Measurements from ENCODE around the gene FAM120C.

DNA sequence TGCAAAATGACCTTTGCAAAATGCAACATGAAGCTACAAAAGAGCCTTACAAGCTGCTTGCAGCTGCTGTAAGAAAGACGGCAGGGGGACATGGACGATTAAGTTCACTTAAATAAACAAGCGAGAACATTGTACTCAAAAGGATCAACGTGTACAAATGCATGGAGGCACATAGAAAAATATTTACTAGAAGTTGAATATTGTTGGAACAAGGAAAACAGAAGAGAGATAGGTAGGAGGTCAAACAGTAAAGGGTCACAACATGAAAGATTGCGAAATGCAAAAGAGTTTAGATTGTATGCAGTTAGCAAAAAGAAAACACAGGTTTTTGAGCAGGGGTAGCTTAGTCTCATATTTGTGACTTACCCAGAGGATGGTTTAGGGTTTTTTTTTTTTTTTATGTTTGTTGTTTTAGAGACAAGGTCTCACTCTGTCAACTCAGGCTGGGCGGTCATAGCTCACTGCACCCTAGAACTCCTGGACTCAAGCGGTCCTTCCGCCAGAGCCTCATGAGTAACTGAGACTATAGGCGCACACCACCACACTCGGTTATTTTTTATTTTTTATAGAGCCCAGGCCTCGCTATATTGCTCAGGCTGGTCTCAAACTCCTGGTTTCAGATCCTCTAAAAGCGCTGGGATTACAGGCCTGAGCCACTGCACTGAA lies 137.4 kb downstream of the FAM120C start:
- TF ChIP-seq, protein P1, sequence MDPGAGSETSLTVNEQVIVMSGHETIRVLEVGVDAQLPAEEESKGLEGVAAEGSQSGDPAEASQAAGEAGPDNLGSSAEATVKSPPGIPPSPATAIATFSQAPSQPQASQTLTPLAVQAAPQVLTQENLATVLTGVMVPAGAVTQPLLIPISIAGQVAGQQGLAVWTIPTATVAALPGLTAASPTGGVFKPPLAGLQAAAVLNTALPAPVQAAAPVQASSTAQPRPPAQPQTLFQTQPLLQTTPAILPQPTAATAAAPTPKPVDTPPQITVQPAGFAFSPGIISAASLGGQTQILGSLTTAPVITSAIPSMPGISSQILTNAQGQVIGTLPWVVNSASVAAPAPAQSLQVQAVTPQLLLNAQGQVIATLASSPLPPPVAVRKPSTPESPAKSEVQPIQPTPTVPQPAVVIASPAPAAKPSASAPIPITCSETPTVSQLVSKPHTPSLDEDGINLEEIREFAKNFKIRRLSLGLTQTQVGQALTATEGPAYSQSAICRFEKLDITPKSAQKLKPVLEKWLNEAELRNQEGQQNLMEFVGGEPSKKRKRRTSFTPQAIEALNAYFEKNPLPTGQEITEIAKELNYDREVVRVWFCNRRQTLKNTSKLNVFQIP (CRISPR knock-in tag; IDR thresholded peaks at IDR 0.05; ENCODE audit: borderline replicate concordance, low read depth): no peak
- no peak for TF ChIP-seq PPARA (CRISPR knock-in tag; IDR thresholded peaks at IDR 0.05; ENCODE audit: borderline replicate concordance)
- no peak for TF ChIP-seq OSR1 (CRISPR knock-in tag; IDR thresholded peaks at IDR 0.05)
- no peak for TF ChIP-seq CSRNP3 (CRISPR knock-in tag; IDR thresholded peaks at IDR 0.05)
- no peak for TF ChIP-seq RARB (CRISPR knock-in tag; IDR thresholded peaks at IDR 0.05)
